Ishikawa (cell line): ENCODE measurements around the gene RBM6.

ENCODE experiments used
- CEBPB ChIP-seq: IDR thresholded peaks from 2 replicates; pipeline ENCODE4 v1.6.1; 2012
- CREB1 ChIP-seq: IDR thresholded peaks from 2 replicates; pipeline ENCODE4 v1.6.1; 2012; ENCODE audit warnings: low read depth
- EGR1 ChIP-seq: IDR thresholded peaks from 2 replicates; pipeline ENCODE4 v1.6.1; 2012
- EP300 ChIP-seq: IDR thresholded peaks from 2 replicates; pipeline ENCODE4 v1.6.1; 2012; ENCODE audit warnings: borderline replicate concordance
- FOXM1 ChIP-seq: IDR thresholded peaks from 2 replicates; pipeline ENCODE4 v1.6.1; 2012; ENCODE audit warnings: low read depth, borderline replicate concordance
- MAX ChIP-seq: IDR thresholded peaks from 2 replicates; pipeline ENCODE4 v1.6.1; 2012
- NFIC ChIP-seq: IDR thresholded peaks from 2 replicates; pipeline ENCODE4 v1.6.1; 2012
- RAD21 ChIP-seq: IDR thresholded peaks from 2 replicates; pipeline ENCODE4 v1.6.1; 2012; ENCODE audit warnings: low read depth
- REST ChIP-seq: IDR thresholded peaks from 2 replicates; pipeline ENCODE4 v1.6.1; 2012; ENCODE audit warnings: low read depth, mild to moderate bottlenecking
- TAF1 ChIP-seq: IDR thresholded peaks from 2 replicates; pipeline ENCODE4 v1.6.1; 2012; ENCODE audit warnings: low read depth, mild to moderate bottlenecking
- TCF12 ChIP-seq: IDR thresholded peaks from 2 replicates; pipeline ENCODE4 v1.6.1; 2012; ENCODE audit warnings: low read depth
- TEAD4 ChIP-seq: IDR thresholded peaks from 2 replicates; pipeline ENCODE4 v1.6.1; 2012
- USF1 ChIP-seq: IDR thresholded peaks from 2 replicates; pipeline ENCODE4 v1.6.1; 2012
- YY1 ChIP-seq: IDR thresholded peaks from 2 replicates; pipeline ENCODE4 v1.6.1; 2012; ENCODE audit warnings: low read depth
- ZBTB7A ChIP-seq: IDR thresholded peaks from 2 replicates; pipeline ENCODE4 v1.6.1; 2012; ENCODE audit warnings: low read depth

Gene RBM6

GRCh38 chr3:50100956-50101845, 161.3 kb downstream of the RBM6 start:
- TF ChIP-seq FOXM1: no peak
- no peak for TF ChIP-seq EP300
- TF ChIP-seq YY1: no peak
- TF ChIP-seq RAD21: no peak
- no peak for TF ChIP-seq USF1
- TF ChIP-seq MAX: no peak
- no peak for TF ChIP-seq REST
- TF ChIP-seq ZBTB7A: no peak
- no peak for TF ChIP-seq TCF12
- TF ChIP-seq CEBPB: no peak
- TF ChIP-seq TAF1: no peak
- TF ChIP-seq EGR1: no peak

- no peak for TF ChIP-seq EGR1
- no peak for TF ChIP-seq REST
- no peak for TF ChIP-seq FOXM1
- no peak for TF ChIP-seq EP300
- TF ChIP-seq YY1: no peak
- no peak for TF ChIP-seq ZBTB7A
- no peak for TF ChIP-seq CEBPB
- no peak for TF ChIP-seq CREB1
- TF ChIP-seq NFIC: no peak
- no peak for TF ChIP-seq RAD21
- no peak for TF ChIP-seq USF1
- TF ChIP-seq TEAD4: no peak
- no peak for TF ChIP-seq TAF1
- no peak for TF ChIP-seq MAX
Measured at GRCh38 chr3:50102558-50102957, 162.6 kb downstream of the RBM6 start.

GRCh38 chr3:50111757-50112156, 171.8 kb downstream of the RBM6 start:
- TF ChIP-seq ZBTB7A: no peak
- TF ChIP-seq REST: no peak
- TF ChIP-seq MAX: no peak
- TF ChIP-seq USF1: no peak
- TF ChIP-seq CREB1: no peak
- no peak for TF ChIP-seq RAD21
- no peak for TF ChIP-seq YY1
- TF ChIP-seq CEBPB: no peak
- no peak for TF ChIP-seq EGR1
- TF ChIP-seq TAF1: no peak
- TF ChIP-seq NFIC: no peak
- TF ChIP-seq FOXM1: no peak
